Fibroblast of mammary gland (primary cell): ENCODE measurements around the gene NR2C1.

Source experiments
- DNase-seq: peaks from one replicate; pipeline ENCODE4 v3.0.0-alpha.2; 2010; ENCODE audit warnings: low read depth
- H3K4me3 ChIP-seq: 2 replicates; pipeline ENCODE4 v1.5.1; 2011; ENCODE audit warnings: low read depth, mild to moderate bottlenecking, low read length, moderate library complexity; ENCODE audit not compliant: control insufficient read depth
- TF ChIP-seq, protein P1 (sequence below): conservative IDR thresholded peaks from 2 replicates; pipeline ENCODE4 v1.5.1; 2011; ENCODE audit warnings: low read depth, low read length, inconsistent platforms; ENCODE audit not compliant: control insufficient read depth, insufficient read depth

Gene NR2C1

GRCh38 chr12:95070378-95070777 lies 3.0 kb downstream of the NR2C1 start:
- DNase-seq, result no peak
- H3K4me3 ChIP-seq, result no peak overlapping the region
- TF ChIP-seq, protein P1, sequence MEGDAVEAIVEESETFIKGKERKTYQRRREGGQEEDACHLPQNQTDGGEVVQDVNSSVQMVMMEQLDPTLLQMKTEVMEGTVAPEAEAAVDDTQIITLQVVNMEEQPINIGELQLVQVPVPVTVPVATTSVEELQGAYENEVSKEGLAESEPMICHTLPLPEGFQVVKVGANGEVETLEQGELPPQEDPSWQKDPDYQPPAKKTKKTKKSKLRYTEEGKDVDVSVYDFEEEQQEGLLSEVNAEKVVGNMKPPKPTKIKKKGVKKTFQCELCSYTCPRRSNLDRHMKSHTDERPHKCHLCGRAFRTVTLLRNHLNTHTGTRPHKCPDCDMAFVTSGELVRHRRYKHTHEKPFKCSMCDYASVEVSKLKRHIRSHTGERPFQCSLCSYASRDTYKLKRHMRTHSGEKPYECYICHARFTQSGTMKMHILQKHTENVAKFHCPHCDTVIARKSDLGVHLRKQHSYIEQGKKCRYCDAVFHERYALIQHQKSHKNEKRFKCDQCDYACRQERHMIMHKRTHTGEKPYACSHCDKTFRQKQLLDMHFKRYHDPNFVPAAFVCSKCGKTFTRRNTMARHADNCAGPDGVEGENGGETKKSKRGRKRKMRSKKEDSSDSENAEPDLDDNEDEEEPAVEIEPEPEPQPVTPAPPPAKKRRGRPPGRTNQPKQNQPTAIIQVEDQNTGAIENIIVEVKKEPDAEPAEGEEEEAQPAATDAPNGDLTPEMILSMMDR, result no peak

DNA sequence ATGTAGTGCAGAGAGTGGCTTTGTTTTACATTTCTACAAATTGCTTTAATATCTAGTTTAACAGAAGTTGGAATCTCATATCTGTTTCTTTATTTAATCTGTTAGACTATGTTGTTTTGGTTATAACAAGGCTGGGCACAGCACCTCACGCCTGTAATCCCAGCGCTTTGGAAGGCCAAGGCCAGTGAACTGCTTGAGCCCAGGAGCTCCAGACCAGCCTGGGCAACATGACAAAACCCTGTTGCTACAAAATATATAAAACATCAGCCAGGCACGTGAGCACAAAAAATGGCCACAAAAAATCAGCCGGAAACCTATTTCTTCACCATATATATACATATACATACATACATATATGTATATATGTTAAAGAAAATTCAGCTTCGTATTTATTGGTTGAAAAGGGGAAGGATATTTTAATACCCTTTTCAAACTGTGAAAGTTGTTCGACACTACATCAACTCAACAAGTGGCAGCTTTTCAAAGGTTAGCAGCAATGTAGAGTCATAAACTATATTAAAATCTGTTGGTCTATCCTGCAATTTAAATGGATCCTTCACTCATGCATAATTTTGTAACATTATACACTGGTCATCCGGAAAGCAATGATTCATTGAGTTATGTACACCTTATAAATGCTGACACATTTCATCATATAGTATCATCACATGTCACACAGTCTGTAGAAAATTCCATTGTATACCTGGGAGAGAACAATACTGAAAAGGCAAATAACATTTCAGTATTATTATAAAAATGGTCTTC lies 7.1 kb downstream of the NR2C1 start:
- no peak for DNase-seq
- TF ChIP-seq, protein P1, result no peak

DNA sequence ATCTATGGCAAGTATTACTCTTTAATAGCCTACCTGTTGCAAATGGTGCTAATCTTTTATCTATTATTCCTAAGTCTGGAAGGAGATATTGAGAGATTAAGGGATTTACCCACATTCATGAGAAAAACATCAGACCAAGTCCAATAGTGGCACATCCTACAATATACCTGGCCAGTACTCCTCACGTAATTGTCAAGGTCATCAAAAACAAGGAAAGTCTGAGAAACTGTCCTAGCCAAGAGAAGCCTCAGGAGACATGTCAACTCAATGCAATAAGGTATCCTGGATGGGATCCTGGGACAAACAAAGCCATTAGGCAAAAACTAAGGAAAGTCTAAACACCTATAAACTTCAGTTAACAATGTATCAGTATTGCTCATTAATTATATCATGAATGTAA lies 12.5 kb downstream of the NR2C1 start:
- DNase-seq, result no peak
- TF ChIP-seq, protein P1, result no peak
- H3K4me3 ChIP-seq, result no peak overlapping the region

More for the DNA sequence above, 7.1 kb downstream of the NR2C1 start:
- no peak overlapping the region for H3K4me3 ChIP-seq

- no peak overlapping the region for H3K4me3 ChIP-seq
- TF ChIP-seq, protein P1, result no peak
- no peak for DNase-seq
Measured at GRCh38 chr12:95059984-95060383, 13.4 kb downstream of the NR2C1 start.

DNA sequence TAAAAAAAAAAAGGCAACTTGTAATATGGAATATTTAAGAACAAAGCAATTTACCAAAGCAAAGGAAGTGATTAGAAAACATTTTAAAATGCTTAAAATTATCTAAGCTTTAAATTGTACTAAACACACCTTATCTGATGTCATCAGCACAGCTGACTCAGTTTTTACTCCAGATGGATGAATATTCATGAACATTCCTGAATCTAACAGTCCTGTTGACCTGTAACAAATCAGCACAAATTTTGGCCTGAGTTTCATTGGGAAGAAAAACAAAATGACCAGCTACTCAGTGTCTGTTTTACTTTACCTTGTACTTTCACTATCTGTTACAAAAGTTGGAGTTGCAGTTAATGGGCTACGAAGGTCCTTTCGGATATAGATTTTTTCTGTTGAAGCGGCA lies 16.0 kb downstream of the NR2C1 start:
- no peak for DNase-seq
- TF ChIP-seq, protein P1, result no peak
- H3K4me3 ChIP-seq, result no peak overlapping the region

DNA sequence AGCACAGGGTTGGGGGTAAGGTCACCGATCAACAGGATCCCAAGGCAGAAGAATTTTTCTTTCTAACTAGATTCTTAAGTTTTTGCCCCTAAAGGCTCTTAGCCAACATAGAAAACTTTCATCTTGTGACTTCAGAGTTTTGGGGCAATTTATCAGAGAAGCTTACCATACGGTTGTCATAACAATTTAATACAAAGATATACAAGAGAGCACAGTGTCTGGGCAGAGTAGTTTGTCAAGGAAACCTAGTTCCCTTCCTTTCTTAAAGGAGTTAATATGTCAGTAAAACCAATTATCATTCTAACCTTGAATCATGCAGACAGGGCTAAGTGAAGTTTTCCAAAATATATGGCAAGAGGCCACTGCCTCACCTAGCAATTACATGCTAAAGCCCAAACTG lies 18.4 kb downstream of the NR2C1 start:
- DNase-seq, result no peak
- H3K4me3 ChIP-seq, result no peak overlapping the region
- TF ChIP-seq, protein P1, result no peak
